ENCODE results near the gene PSMD11.
"Not testable (repeated sequence)": the region's sequence is repeated elsewhere in the genome, so short reads cannot be mapped to it uniquely, and the experiment has no call there.

Gene PSMD11

GRCh38 chr17:32444301-32445073, at the start of gene PSMD11:
TSS of gene PSMD11 (plus strand) at chr17:32444510. CDS start at chr17:32444524, 14 bp downstream.
- peak; percentile 98 for DNase-seq

GRCh38 chr17:32396343-32396742, 48.0 kb upstream of the PSMD11 start:
- DNase-seq: no peak

- DNase-seq: no peak
These were observed 45.4 kb upstream of the PSMD11 start for GRCh38 chr17:32398946-32399345.

GRCh38 chr17:32410085-32410484, 34.2 kb upstream of the PSMD11 start:
- DNase-seq: not testable (repeated sequence)

- no peak for DNase-seq
These were observed 17.4 kb upstream of the PSMD11 start for GRCh38 chr17:32426894-32427293.

GRCh38 chr17:32429598-32429997, 14.7 kb upstream of the PSMD11 start:
- DNase-seq: no peak

- no peak for DNase-seq
These were observed 3.6 kb upstream of the PSMD11 start for GRCh38 chr17:32440722-32441121.

GRCh38 chr17:32441886-32442285, 2.4 kb upstream of the PSMD11 start:
- DNase-seq: no peak

- DNase-seq: no peak
These were observed 446 bp upstream of the PSMD11 start for GRCh38 chr17:32443827-32444300.

GRCh38 chr17:32445074-32445415, 735 bp downstream of the PSMD11 start:
- DNase-seq: peak in 1 of 2 donors; percentile 20

- DNase-seq: no peak
These were observed 1.2 kb downstream of the PSMD11 start for GRCh38 chr17:32445497-32445896.

- DNase-seq: no peak
These were observed 1.7 kb downstream of the PSMD11 start for GRCh38 chr17:32445971-32446370.

GRCh38 chr17:32446949-32447348, 2.6 kb downstream of the PSMD11 start:
- no peak for DNase-seq

- no peak for DNase-seq
These were observed 5.7 kb downstream of the PSMD11 start for GRCh38 chr17:32449963-32450362.

- DNase-seq: not testable (repeated sequence)
These were observed 6.1 kb downstream of the PSMD11 start for GRCh38 chr17:32450379-32450778.

- no peak for DNase-seq
These were observed 7.6 kb downstream of the PSMD11 start for GRCh38 chr17:32451879-32452278.

GRCh38 chr17:32452281-32452680, 8.0 kb downstream of the PSMD11 start:
- DNase-seq: no peak

GRCh38 chr17:32453370-32453769, 9.1 kb downstream of the PSMD11 start:
- no peak for DNase-seq

- DNase-seq: no peak
These were observed 14.1 kb downstream of the PSMD11 start for GRCh38 chr17:32458371-32458770.

GRCh38 chr17:32460054-32460453, 15.7 kb downstream of the PSMD11 start:
- DNase-seq: no peak

GRCh38 chr17:32461498-32461852, 17.2 kb downstream of the PSMD11 start:
- no peak for DNase-seq

GRCh38 chr17:32461853-32462617, 17.7 kb downstream of the PSMD11 start:
- peak; percentile 63 to 76 for DNase-seq

- no peak for DNase-seq
These were observed 19.0 kb downstream of the PSMD11 start for GRCh38 chr17:32463304-32463703.

GRCh38 chr17:32464374-32464773, 20.1 kb downstream of the PSMD11 start:
- DNase-seq: no peak

Measured in CD4-positive, alpha-beta T cell treated with Interleukin-4 for 1 hour (primary cell).